Endothelial cell of umbilical vein (primary cell): Measurements from ENCODE around the gene RIMBP2.

ENCODE experiments used
- EZH2 ChIP-seq: IDR thresholded peaks from 2 replicates; pipeline ENCODE4 v1.6.1; 2012; ENCODE audit warnings: borderline replicate concordance, low read depth, mild to moderate bottlenecking, moderate library complexity, low read length, inconsistent platforms; ENCODE audit not compliant: severe bottlenecking
- FOS ChIP-seq: IDR thresholded peaks from 2 replicates; pipeline ENCODE4 v1.6.1; 2011; ENCODE audit warnings: mild to moderate bottlenecking, low read length, moderate library complexity, borderline replicate concordance; ENCODE audit not compliant: insufficient read depth
- GATA2 ChIP-seq: IDR thresholded peaks from 2 replicates; pipeline ENCODE4 v1.7.0; 2011; ENCODE audit warnings: low read depth, mild to moderate bottlenecking, moderate library complexity, mixed read lengths, low read length; ENCODE audit not compliant: insufficient read length, insufficient read depth
- JUN ChIP-seq: IDR thresholded peaks from 2 replicates; pipeline ENCODE4 v1.6.1; 2011; ENCODE audit warnings: borderline replicate concordance, low read depth; ENCODE audit not compliant: insufficient read length, insufficient read depth
- MYC ChIP-seq: IDR thresholded peaks from one replicate; pipeline ENCODE4 v1.6.1; 2011; ENCODE audit warnings: mild to moderate bottlenecking, low read depth, low read length
- POLR2A ChIP-seq: IDR thresholded peaks from 2 replicates; pipeline ENCODE4 v1.6.1; 2012; ENCODE audit warnings: low read depth, mild to moderate bottlenecking, control low read depth, low read length
- POLR2AphosphoS5 ChIP-seq: IDR thresholded peaks from 2 replicates; pipeline ENCODE4 v1.6.1; 2012; ENCODE audit warnings: low read depth, mild to moderate bottlenecking, control low read depth, low read length, moderate library complexity; ENCODE audit not compliant: insufficient read depth
- TF ChIP-seq, protein P1 (sequence below), 2 donors: IDR thresholded peaks; 1 replicate in 1 of 2; 2 replicates in 1 of 2; pipeline ENCODE4 v1.5.1; 2011; ENCODE audit warnings: low read length in 2 of 2, mild to moderate bottlenecking in 2 of 2, moderate library complexity in 2 of 2, control low read depth in 1 of 2, inconsistent platforms in 1 of 2, low read depth in 1 of 2; ENCODE audit not compliant: insufficient read depth in 1 of 2; ENCODE audit errors: extremely low read depth in 1 of 2
- TF ChIP-seq, protein P2 (sequence below): IDR thresholded peaks from 2 replicates; pipeline ENCODE4 v1.6.1; 2011; ENCODE audit not compliant: insufficient read depth, insufficient read length

- TF ChIP-seq, protein P1, sequence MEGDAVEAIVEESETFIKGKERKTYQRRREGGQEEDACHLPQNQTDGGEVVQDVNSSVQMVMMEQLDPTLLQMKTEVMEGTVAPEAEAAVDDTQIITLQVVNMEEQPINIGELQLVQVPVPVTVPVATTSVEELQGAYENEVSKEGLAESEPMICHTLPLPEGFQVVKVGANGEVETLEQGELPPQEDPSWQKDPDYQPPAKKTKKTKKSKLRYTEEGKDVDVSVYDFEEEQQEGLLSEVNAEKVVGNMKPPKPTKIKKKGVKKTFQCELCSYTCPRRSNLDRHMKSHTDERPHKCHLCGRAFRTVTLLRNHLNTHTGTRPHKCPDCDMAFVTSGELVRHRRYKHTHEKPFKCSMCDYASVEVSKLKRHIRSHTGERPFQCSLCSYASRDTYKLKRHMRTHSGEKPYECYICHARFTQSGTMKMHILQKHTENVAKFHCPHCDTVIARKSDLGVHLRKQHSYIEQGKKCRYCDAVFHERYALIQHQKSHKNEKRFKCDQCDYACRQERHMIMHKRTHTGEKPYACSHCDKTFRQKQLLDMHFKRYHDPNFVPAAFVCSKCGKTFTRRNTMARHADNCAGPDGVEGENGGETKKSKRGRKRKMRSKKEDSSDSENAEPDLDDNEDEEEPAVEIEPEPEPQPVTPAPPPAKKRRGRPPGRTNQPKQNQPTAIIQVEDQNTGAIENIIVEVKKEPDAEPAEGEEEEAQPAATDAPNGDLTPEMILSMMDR (IDR thresholded peaks at IDR 0.05; ENCODE audit: extremely low read depth in 1 of 2, insufficient read depth in 1 of 2, low read depth in 1 of 2, low read length in 2 of 2) = no peak
- TF ChIP-seq FOS = no peak
- no peak for TF ChIP-seq EZH2
- no peak for TF ChIP-seq POLR2A
- TF ChIP-seq POLR2AphosphoS5 = no peak
- TF ChIP-seq, protein P2, sequence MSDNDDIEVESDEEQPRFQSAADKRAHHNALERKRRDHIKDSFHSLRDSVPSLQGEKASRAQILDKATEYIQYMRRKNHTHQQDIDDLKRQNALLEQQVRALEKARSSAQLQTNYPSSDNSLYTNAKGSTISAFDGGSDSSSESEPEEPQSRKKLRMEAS = no peak
- no peak for TF ChIP-seq MYC
- TF ChIP-seq JUN = no peak
- TF ChIP-seq GATA2 = no peak
These were observed 30.2 kb downstream of the RIMBP2 start for GRCh38 chr12:130685850-130686249.
